Measurements from ENCODE around the gene CACNA1F. TPM values are rescaled to one million over a fixed set of nuclear protein-coding genes. Genes with fewer than 3 reads are reported as not detected.
A peak's percentile ranks its signal among the peaks of the same experiment; 100 is the strongest.

The CACNA1F gene
- total and polyA plus RNA-seq, 9 of the 15 experiments (the other 6 are each of a cell fraction or from before 2014, with no cell fraction given) = under 0.01 to 0.41 (median 0.03) TPM; not detected in 3

DNA sequence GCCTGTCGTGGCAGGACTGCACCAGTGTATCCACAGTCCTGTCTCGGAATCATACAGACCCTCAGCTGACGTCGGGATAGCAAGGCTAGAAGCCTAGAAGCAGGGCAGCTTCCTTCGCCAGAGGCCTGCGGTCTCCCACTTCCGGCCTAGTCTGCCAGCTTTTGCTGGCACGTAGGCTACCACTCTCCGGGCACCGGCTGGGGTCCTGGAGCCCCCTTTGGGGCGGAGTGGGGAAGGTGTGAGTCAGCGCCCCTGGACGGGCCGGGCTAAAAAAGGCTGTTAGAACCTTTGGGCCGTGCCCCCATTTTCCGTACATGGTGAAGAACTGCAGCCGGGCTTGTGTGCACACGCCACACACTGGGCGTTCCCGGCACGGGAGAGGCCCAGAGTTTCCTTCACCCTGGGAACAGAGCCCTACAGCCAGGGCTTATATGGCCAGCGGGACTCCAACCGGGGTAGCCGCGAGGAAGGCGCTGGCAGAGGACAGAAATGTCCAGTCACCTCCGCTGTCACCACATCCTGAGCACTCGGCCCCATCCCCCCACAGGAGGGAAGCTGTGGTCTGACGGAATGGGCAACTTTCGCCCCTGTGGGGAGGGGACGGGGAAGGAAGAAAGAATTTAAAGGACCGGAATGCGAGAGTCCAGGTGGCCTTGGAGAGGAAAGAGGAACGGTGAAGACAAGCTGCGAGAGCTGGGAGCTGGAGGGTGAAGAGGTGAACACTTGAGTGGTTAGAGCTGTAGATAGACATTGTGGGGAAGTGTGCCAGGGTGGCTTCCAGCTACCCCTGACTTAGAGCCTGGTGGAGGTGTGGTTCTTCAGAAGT lies 66.0 kb downstream of the CACNA1F start (continued):
- TF ChIP-seq, protein P1, sequence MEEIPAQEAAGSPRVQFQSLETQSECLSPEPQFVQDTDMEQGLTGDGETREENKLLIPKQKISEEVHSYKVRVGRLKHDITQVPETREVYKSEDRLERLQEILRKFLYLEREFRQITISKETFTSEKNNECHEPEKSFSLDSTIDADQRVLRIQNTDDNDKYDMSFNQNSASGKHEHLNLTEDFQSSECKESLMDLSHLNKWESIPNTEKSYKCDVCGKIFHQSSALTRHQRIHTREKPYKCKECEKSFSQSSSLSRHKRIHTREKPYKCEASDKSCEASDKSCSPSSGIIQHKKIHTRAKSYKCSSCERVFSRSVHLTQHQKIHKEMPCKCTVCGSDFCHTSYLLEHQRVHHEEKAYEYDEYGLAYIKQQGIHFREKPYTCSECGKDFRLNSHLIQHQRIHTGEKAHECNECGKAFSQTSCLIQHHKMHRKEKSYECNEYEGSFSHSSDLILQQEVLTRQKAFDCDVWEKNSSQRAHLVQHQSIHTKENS (CRISPR knock-in tag; IDR thresholded peaks at IDR 0.05) = no peak
- TF ChIP-seq ZNF24 (IDR thresholded peaks at IDR 0.05) (peak; percentile 57), ZNF507 (tag; conservative IDR thresholded peaks at IDR 0.05) (no peak), PHB2 (IDR thresholded peaks at IDR 0.05; ENCODE audit: low read depth) (no peak), DMBX1 (CRISPR knock-in tag; IDR thresholded peaks at IDR 0.05; ENCODE audit: borderline replicate concordance) (peak; percentile 38; the same call in 1 of the 2 replicates), ZNF311 (CRISPR knock-in tag; IDR thresholded peaks at IDR 0.05) (no peak), TAF9B (IDR thresholded peaks at IDR 0.05; ENCODE audit: partially characterized antibody) (no peak), NEUROD1 (IDR thresholded peaks at IDR 0.05; ENCODE audit: borderline replicate concordance, low read depth, low read length, partially characterized antibody) (peak; percentile 82), NCOA6 (IDR thresholded peaks at IDR 0.05) (no peak), PHTF2 (CRISPR knock-in tag; IDR thresholded peaks at IDR 0.05) (no peak), TCF3 (CRISPR knock-in tag; IDR thresholded peaks at IDR 0.05) (peak; percentile 51), ZBTB8A (IDR thresholded peaks at IDR 0.05; ENCODE audit: partially characterized antibody) (no peak), MCM3 (IDR thresholded peaks at IDR 0.05) (no peak), POLR3A (IDR thresholded peaks at IDR 0.05; ENCODE audit: borderline replicate concordance, extremely low read depth, insufficient read depth, insufficient read length) (no peak), NFYB (IDR thresholded peaks at IDR 0.05; ENCODE audit: extremely low read depth, insufficient read length) (no peak), U2AF1 (optimal IDR thresholded peaks at IDR 0.05; ENCODE audit: low read depth, low read length) (no peak), ELF4 (CRISPR knock-in tag; IDR thresholded peaks at IDR 0.05) (no peak), ZEB2 (IDR thresholded peaks at IDR 0.05) (peak; percentile 66; the same call in 1 of the 2 replicates), ZNF740 (CRISPR knock-in tag; IDR thresholded peaks at IDR 0.05) (no peak), ZNF740 (tag; IDR thresholded peaks at IDR 0.05) (peak in 1 of 2 experiments; percentile 47; a peak in 2 of 4 replicates), JUND (IDR thresholded peaks at IDR 0.05; ENCODE audit: borderline replicate concordance, low read depth, low read length) (peak; percentile 58; the same call in 1 of the 2 replicates), JUND (tag; IDR thresholded peaks at IDR 0.05; ENCODE audit: borderline replicate concordance, low read depth, low read length) (no peak; the same call in 2 of the 3 replicates)
- TF ChIP-seq, protein P2, sequence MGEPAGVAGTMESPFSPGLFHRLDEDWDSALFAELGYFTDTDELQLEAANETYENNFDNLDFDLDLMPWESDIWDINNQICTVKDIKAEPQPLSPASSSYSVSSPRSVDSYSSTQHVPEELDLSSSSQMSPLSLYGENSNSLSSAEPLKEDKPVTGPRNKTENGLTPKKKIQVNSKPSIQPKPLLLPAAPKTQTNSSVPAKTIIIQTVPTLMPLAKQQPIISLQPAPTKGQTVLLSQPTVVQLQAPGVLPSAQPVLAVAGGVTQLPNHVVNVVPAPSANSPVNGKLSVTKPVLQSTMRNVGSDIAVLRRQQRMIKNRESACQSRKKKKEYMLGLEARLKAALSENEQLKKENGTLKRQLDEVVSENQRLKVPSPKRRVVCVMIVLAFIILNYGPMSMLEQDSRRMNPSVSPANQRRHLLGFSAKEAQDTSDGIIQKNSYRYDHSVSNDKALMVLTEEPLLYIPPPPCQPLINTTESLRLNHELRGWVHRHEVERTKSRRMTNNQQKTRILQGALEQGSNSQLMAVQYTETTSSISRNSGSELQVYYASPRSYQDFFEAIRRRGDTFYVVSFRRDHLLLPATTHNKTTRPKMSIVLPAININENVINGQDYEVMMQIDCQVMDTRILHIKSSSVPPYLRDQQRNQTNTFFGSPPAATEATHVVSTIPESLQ (CRISPR knock-in tag; IDR thresholded peaks at IDR 0.05) = no peak
- TF ChIP-seq, protein P3, sequence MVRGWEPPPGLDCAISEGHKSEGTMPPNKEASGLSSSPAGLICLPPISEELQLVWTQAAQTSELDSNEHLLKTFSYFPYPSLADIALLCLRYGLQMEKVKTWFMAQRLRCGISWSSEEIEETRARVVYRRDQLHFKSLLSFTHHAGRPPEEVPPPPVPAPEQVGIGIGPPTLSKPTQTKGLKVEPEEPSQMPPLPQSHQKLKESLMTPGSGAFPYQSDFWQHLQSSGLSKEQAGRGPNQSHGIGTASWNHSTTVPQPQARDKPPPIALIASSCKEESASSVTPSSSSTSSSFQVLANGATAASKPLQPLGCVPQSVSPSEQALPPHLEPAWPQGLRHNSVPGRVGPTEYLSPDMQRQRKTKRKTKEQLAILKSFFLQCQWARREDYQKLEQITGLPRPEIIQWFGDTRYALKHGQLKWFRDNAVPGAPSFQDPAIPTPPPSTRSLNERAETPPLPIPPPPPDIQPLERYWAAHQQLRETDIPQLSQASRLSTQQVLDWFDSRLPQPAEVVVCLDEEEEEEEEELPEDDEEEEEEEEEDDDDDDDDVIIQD (CRISPR knock-in tag; IDR thresholded peaks at IDR 0.05) = no peak
